ENCODE results near the gene PNMA5.
"Not testable (repeated sequence)": the region's sequence is repeated elsewhere in the genome, so short reads cannot be mapped to it uniquely, and the experiment has no call there.

PNMA5 gene

DNA sequence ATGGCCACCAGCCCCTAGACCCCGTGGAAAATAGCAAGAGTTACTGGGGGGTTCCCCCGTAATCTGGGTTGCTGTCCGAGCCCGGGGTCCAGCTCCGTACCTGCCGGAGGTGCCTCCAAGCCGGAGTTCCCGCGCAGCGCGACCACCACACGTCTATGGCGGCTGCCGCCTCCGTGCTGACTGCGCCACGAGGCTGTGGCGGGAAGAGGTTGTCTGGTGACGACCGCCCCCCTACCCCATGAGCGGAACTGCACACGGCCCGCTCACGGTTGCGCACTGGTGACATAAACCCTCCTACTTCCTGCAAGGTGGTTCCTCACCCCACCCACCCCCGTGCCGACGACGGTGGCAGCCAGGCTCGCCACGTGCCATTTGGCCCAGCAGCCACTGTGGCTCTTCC lies at the start of gene PNMA5:
PNMA5 (minus strand) TSS at position 184 of the 400 bp plus-strand sequence. CDS start 2,518 bp downstream, outside the sequence.
- no peak for DNase-seq

DNA sequence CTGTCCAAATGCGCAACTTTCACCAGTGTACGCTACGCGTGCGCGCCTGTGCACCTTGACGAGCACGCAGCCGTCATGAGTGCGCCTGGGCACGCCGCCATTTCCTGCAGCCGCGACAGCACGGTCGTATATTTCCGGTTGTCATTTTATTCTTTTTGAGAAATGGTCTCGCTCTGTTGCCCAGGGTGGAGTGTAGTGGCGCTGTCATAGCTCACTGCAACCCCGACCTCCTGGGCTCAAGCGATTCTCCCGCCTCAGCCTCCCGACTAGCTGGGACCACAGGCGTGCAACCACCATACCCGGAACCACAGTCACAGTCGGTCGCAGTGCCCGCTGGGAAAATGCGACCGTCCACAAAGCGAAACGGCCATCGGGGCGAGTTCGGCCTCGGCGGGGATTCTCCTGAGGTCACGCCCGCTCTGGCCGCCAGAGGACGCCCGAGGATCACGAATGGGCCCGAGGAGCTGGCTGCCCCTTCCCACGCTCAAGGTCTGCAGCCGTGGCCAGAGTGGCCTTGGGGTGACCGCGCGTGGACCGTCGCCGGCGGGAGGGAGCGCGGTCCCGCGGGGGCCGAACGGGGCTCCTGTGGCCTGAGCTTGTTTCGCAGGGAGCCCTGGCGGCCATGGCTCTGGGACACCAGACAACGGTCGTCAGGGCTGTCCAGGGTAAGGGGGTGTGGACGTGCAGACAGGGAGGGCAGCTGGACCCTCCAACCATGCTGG lies 38.6 kb upstream of the PNMA5 start:
- DNase-seq: peak; percentile 51

DNA sequence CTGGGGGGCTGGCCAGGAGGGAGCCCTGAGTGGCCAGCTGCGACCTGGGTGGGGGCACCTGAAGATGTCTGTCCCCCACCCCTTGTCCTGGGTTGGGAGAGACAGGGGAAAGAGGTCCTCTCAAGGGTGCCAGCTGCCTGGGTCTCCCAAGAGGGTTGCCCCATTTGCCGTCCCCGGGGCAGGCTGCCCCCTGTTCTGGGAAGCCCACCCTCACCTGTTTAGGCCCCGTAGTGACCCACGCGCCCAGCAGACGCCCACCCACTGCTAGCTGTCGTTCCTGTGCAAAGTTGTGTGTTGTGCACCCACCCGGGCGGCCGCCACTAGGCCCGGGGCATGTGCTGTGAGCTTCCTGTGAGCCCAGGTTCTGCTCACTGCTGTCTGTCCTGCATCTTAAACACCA lies 36.9 kb upstream of the PNMA5 start:
- DNase-seq: no peak

DNA sequence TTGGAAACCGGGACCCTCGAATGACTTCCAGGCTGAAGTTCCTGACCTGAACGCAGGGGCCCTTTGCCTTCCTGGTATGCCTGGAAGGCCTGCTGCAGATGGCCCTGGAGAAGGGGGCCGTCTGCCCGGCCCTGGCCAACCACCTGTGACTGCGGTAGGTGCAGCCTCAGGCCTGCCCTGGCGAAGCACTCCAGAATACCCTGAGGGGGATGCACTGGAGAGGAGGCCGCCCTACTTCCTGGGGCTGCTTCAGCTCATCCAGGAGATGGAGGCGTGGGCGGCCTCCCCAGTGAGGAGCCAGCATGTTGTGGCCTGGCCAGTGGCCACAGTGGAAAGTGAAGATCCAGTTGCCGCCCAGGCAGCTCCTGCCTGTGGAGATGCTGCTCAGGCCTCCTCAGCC lies 36.0 kb upstream of the PNMA5 start:
- no peak for DNase-seq

DNA sequence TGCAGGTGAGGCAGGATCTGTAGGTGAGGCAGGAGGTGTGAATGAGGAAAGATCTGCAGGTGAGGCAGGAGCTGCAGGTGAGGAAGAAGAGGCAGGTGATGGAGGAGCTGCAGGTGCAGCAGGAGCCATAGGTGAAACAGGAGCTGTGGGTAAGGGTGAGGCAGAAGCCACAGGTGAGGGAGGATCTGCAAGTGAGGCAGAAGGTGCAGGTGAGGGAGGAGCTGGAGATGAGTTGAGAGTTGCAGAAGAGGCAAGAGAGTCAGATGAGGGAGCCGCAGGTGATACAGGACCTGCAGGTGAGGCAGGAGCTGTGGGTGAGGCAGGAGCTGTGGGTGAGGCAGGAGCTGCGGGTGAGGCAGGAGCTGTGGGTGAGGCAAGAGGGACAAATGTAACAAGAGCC lies 35.2 kb upstream of the PNMA5 start:
- no peak for DNase-seq

DNA sequence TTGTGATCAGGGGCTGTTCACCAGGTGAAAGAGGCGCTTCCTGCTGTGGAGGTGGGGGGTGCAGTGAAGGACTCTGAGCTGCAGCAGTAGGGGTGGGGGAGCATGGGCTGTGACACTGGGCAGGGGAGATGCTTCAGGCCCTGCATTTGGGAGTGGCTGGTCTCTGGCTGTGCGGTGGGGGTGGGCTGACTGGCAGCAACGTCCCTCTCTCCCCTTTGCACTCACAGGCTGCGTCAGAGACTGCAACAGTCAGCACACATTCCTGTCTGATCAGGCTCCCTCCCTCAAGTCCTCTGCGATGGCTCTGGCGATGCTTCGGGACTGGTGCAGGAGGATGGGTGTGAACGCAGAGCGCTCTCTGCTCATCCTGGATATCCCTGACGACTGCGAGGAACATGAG lies 34.6 kb upstream of the PNMA5 start:
- DNase-seq: not testable (repeated sequence)

DNA sequence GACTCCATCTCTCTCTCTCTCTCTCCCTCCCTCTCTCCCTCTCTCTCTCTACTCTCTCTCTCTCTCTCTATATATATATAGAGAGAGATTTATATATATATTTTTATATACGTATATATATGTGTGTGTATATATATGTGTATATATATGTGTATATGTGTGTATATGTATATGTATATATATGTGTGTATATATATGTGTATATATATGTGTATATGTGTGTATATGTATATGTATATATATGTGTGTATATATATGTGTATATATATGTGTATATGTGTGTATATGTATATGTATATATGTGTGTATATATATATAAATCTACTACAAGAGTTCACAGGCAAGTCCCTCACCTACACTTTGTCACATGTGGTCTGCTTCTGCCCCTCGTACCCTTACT lies 32.6 kb upstream of the PNMA5 start:
- not testable (repeated sequence) for DNase-seq

DNA sequence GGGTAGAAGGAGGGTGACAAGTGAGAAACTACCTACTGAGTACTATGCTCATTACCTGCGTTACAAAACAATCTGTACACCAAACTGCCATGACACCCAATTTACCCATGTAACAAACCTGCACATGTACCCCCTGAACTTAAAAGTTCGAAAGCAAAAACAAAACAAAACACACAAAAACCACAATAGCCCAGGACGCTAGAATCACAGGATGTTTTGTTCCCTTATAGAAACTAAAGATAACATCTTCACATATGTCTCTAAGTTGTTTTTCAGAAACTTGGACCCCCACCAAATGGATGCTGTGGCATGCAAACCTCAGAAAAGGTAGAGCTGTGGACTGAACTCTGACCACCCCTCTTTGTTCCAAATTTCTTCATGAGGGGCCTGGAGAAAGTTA lies 25.2 kb upstream of the PNMA5 start:
- no peak for DNase-seq

DNA sequence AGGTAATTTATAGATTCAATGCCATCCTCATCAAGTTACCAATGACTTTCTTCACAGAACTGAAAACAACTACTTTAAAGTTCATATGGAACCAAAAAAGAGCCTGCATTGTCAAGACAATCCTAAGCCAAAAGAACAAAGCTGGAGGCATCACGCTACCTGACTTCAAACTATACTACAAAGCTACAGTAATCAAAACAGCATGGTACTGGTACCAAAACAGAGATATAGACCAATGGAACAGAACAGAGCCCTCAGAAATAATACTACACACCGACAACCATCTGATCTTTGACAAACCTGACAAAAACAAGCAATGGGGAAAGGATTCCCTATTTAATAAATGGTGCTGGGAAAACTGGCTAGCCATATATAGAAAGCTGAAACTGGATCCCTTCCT lies 23.3 kb upstream of the PNMA5 start:
- DNase-seq: not testable (repeated sequence)

DNA sequence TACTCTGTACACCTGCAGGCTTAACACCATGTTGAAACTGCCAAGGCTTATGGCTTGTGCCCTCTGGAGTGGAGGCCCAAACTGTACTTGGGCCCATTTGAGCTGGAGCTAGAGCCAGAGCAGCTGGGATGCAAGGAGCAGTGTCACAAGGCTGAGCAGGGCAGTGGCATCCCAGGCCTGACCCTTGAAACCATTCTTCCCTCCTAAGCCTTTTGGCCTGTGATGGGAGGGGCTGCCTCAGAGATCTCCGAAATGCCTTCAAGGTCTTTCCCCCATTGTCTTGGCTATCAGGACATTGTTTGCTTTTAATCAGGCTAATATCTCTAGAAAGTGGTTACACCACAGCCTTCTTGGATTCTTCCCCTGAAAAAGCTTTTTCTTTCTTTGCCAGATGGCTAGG lies 10.9 kb upstream of the PNMA5 start:
- DNase-seq: no peak

DNA sequence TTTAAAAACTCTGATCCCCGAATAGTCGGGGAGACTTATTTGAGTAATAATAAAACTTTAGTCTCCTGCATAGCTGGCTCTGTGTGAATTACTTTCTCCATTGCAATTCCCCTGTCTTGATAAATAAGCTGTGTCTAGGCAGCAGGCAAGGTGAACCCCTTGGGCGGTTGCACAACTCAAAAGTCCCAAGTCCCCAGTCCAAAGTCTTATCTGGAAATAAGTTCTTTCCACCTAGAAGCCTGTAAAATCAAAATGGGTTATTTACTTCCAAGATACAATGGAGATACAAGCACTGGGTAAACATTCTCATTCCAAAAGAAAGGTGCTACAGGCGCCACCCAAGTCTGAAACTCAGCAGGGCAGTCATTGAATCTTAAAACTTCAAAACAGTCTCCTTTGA lies 10.1 kb upstream of the PNMA5 start:
- DNase-seq: no peak

DNA sequence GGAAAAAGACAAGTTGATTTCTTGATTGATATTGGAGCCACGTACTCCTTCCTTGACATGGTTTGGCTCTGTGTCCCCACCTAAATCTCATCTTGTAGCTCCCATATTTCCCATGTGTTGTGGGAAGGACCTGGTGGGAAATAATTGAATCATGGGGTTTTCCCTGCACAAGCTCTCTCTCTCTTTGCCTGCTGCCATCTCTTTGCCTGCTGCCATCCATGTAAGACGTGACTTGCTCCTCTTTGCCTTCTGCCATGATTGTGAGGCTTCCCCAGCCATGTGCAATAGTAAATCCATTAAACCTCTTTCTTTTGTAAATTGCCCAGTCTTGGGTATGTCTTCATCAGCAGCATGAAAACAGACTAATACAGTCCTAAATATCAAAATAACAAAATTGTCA lies 8.3 kb upstream of the PNMA5 start:
- not testable (repeated sequence) for DNase-seq

DNA sequence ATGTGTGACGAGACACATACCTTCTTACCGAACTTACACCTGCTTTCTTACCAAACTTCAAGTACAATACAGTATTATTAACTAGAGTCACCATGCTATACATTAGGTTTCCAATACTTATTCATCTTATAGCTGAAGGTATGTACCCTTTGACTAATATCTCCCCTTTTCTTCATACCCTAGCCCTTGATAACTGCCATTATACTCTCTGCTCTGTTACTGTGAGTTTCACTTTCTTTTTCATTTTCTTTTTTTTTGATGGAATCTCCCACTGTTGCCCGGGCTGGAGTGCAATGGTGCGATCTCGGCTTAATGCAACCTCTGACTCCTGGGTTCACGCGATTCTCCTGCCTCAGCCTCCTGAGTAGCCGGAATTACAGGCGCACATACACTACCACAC lies 3.4 kb upstream of the PNMA5 start:
- DNase-seq: no peak

DNA sequence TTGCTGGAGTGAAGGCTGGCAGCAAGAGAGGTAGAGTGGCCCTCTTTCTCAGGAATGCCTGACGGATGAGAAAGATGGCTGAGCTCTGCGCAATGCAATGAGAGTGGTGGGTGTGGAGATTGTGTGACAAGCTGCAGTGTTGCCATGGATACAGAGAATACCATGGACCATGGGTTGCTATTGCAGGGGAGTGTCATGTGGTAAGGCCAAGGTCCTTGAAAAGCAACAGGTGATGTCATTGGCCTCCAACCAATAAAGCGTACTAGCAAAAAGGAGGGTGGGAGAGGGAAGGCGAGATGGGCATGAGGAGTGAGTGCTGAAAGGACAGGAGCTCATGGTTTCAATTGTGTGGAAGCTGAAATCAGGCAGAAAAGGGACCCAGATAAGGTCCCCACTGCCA lies 1.8 kb downstream of the PNMA5 start:
- no peak for DNase-seq

DNA sequence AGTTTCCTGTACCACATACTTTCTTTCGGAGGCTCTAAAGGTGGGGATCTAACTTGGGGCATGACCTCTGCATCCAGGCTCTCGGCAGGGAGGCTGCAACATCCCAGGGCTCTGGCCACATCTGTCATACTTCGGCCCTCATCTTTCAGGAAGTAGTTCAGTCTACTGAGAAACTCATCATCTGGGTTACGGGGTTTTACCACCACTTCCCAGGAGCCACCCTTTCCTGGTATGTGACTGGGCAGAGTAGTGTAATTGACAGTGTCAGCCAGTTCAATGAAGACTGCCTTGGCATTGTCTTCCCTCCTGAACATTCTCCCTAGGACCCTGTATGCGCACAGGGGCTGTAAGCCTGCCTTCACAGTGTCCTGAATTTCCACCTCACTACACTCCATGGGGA lies 2.8 kb downstream of the PNMA5 start:
- DNase-seq: peak; percentile 29

DNA sequence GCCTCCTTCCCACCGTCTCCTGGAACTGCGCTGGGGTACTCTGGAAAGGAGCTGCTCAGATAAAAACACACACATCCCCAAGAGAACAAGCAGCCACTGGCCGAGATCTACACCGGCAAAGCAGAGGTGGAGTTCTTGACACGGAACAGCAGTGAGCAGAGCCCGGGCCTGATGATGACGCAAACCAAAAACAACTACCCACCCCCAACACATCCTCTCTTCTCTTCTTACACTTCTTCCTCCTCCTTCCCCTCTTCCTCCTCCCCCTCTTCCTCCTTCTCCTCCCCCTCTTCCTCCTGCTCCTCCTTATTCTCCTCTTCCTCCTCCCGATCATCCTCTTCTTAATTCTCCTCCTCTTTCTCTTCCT lies 4.6 kb downstream of the PNMA5 start:
- peak; percentile 50 for DNase-seq

DNA sequence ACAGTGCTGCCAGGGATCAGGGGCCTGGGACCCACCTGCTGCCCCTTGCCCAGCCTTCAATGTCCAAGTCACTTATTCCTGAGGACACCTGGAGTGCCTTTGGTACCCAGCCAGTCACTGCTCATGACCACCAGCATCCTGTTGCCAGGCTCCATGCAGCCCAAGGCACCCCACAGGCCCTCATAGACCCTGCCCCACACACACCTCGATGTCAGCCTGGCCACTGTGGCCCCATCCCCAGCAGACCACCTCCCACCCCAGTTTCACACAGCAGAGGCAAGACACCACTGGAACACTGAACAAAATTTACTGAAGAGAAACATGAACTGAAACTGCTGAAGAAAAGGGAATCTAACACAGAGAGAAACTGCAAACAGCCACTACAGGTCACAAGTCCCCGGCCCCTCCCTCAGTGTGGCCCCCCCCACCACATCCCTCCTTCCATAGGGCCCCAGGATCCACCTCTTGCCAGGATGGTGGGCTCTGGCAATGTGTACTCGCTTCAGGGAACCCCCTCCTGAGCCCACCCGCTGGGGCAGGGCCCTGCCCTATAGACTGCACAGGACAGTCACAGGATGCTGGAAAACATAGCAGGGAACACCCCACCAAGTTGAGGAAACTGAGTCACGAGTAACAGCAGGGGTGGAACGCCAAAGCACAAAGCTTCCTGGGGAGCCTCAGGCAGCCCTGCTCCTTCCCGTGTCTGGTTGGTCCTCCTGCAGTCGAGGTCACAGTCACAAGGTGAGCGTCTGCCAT lies 5.2 kb downstream of the PNMA5 start:
- DNase-seq: peak; percentile 54

DNA sequence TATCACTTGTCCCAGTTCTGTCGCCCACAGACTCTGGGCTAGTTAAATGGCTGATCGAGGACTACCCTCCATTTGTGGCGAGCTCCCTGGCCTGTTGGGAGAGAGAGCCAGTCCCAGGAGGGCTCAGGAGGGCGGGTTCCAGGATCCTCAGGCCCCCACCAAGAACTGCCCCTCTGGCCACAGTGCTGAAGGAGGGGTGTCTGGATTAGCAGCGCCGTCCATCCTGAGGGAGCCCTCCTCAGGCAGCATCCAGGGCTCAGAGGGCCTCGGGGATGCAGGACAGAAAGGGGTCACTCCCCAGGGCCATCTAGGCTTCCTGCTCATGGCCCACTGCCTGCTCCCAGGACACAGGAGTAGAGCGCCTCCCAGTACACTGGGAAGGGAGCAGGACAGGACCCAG lies 6.1 kb downstream of the PNMA5 start:
- DNase-seq: no peak

DNA sequence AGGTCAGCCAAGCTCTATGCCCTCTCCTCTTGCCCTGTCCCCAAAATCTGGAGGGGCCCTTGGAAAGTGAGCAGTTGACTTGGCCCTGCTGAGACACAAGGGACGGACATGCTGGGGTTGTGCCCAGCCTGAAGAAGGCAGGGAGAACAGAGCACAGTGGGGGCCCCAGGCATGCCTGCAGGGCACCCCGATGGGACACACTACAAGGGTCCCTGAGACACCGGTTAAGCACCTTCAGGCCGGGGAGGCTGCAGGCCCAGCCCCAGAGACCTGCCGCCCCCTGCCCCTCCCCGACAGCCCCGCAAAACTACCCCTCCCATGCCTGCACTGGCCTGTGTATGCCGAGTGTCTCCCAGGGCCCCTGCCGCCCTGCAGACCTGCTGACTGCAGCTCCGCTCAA lies 6.8 kb downstream of the PNMA5 start:
- DNase-seq: not testable (repeated sequence)

DNA sequence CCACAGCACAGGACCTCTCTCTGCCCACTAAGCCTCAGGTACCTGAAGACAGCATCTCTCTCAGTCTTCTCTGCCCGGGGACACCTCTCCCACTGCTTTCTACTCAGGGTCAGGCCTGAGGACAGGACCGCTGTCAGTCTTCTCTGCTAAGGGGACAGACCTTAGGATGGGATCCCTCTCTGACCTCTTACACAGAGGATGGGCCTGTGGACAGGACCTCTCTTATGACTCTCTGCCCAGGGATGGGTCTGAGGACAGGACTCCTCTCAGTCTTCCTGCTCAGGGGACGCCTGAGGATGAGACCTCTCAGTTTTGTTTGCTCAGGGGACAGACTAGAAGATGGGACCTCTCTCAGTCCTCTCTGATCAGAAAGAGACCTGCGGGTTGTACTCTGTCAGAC lies 8.5 kb downstream of the PNMA5 start:
- not testable (repeated sequence) for DNase-seq

DNA sequence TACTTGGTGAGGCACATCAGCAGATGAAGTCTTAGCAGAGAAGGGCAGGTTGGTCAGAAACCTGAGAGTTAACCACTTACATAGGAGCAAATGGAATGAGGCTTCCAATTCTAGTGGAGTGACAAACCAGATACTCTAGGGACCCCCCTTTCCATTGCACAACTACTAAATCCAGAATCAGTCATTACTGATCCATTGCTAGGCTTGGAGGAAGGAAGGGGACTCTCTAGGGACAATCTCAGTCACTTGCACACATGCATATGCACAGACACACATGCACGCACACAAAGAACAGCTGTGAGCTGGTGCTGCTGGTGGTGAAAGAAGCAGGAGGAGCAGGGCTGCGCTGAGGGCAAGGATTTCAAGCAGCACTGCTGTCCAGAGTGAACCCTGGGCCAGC lies 25.7 kb downstream of the PNMA5 start:
- no peak for DNase-seq

DNA sequence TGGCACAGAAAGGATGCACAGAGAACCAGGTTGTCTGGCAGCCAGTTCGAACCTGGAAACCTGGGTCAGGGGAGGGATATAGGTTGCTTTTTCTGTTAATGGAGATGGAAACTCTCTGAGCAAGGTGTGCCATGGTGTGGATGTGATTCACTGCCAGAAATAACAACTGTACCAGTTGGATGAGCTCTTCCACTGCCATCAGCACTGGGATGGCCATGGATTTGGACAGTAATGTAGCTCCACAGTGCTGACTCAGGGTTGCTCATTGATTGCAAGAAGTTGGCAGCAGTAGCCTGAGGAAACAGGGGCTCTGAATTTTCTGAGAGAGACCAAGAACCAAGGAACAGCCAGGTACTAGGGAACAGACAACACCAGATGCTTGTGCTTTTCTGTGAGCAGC lies 33.8 kb downstream of the PNMA5 start:
- no peak for DNase-seq

DNA sequence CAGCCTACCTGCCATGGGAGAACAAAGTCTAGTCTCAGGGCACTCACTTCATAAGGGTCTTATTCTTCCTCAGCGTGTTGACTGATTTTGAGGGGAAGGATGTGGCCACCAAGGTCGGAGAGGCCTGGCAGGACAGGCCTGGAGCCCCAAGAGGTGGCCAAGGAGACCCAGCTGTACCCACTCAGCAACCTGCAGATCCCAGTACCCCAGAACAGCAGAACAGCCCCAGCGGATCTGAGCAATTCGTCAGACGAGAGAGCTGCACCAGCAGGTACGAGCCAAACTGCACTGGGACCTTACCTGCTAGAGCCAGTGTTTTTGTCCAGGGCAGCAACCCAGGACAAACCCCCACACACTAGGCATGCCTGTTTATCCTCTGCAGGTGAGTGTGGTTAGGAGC lies 34.3 kb downstream of the PNMA5 start:
- DNase-seq: no peak
